GM12874 (cell line): ENCODE data around the gene MAPK6.

Source experiments
- CTCF ChIP-seq: IDR thresholded peaks from 2 replicates; pipeline ENCODE4 v1.5.1; 2011; ENCODE audit warnings: low read depth, mild to moderate bottlenecking, control low read depth, low read length, moderate library complexity; ENCODE audit not compliant: insufficient read depth

Gene MAPK6

GRCh38 chr15:52057996-52058395, 39.0 kb downstream of the MAPK6 start:
- TF ChIP-seq CTCF: no peak

- no peak for TF ChIP-seq CTCF
Measured at GRCh38 chr15:52060501-52060900, 41.5 kb downstream of the MAPK6 start.

- TF ChIP-seq CTCF: no peak
Measured at GRCh38 chr15:52066842-52067544, 48.0 kb downstream of the MAPK6 start.

DNA sequence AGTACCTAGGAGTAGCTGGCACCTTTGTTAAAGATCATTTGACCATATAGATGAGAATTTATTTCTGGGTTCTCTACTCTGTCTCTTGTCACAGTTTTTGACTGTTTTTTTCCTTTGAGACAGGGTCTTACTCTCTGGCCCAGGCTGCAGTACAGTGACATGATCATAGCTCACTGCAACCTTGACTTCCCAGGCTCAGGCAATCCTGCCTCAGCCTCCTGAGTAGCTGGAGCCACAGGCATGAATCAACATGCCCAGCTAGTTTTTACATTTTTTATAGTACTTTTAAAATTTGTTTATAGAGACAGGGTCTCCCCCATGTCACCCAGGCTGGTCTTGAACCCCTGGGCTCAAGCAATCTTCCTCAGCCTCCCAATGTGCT, 48.5 kb downstream of the MAPK6 start:
- TF ChIP-seq CTCF: no peak

DNA sequence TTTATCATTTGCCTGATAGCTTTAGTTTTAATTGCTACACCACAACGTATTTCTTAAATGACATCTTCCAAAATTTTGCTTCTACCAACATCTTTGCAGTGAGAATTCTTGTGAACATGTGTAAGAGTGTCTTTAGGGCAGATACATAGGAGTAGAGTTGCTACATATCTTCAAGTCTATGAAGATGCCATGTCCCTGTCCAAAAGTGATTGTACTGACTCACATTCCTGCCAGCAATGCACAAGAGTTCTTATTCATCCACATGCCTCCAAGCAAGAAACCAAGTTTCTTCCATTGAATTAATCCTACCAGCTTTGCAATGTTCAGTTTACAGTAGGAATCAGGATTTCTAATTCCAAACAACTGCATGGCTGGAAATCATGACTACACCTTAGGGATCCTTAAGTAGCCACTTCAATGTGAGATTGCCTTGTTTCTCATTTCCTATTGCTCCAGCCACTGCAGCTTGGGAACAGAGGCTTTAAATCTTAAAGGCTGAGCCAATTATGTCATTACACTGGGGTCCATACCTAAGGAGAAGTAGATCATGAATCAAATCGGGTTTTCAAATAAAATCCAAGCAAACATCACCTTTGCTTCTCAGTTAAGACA, 49.1 kb downstream of the MAPK6 start:
- no peak for TF ChIP-seq CTCF

DNA sequence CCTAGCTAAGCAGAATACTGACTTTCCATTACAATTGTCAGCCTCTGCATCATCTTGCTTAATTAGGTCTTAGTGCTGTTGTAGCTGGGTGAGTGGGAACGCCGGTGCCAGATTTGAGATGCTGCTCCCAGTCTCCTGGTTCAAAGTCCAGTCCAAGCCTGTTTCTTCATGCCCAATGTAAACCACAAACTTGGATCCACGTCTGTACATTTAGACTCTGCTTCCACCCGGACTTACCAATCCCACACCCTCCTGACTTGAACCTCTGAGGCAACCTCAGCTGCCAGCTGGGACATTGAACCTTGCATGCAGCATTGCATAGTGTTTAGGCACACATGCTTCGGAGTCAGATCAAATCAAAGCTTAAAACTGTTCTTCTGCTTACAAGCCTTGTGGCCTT, 50.5 kb downstream of the MAPK6 start:
- TF ChIP-seq CTCF: no peak

- TF ChIP-seq CTCF: no peak
Measured at GRCh38 chr15:52071570-52071969, 52.6 kb downstream of the MAPK6 start.
